22Rv1 (cell line): ENCODE measurements around the gene ZBTB3.

Source experiments
- CTCF ChIP-seq: fragments of 450-650 bp; IDR thresholded peaks from 2 replicates; pipeline ENCODE4 v1.5.1; 2017; ENCODE audit warnings: mild to moderate bottlenecking
- ZFX ChIP-seq: fragments of 450-650 bp; IDR thresholded peaks from 2 replicates; pipeline ENCODE4 v1.6.1; 2017; ENCODE audit warnings: antibody characterized with exemption, borderline replicate concordance

GRCh38 chr11:62705413-62705812 is 48.5 kb downstream of the ZBTB3 start:
- no peak for TF ChIP-seq CTCF
- TF ChIP-seq ZFX = no peak
